HEK293T (cell line): ENCODE results near the gene PSAT1.

Experiments used
- ELF4 ChIP-seq: fragments of 450-650 bp; IDR thresholded peaks from 2 replicates; pipeline ENCODE4 v1.6.1; 2017; ENCODE audit warnings: antibody characterized with exemption
- SP1 ChIP-seq: fragments of 450-650 bp; IDR thresholded peaks from 2 replicates; pipeline ENCODE4 v1.6.1; 2017

DNA sequence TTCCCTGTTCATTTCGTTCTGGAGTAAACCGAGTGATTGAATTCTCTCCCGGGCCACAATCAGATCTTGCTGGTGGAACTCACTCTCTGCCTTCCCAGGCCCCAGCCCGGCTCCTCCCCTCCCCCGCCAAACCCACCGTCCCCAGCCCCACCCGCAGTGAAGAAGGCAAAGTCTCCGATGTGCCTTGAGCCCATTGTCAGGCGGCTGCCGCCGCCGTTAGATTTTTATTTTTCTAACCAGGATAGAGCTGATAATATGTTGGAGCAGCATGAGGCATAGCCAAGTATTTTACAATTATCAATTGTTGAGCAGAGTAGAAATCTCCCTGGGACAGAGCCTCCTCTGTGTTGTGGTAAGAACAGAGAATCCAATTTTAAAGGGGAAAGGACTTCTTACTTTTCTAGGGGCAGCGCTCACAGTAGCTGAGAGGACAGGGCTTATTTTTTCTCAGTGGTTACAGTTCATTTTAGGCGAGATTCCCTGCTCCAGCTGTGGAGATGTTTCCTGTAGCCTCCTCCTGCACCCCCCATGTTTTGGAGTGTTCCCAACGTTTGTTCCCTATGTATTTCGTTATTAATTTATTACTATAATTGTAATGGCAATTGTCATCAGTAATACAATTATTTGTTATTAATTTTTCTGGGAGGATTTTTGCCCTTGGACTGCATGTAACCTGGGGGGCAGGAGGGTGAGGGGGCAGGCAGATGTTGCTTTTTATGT is 1.3 kb downstream of the PSAT1 start:
- TF ChIP-seq SP1, result no peak
- no peak for TF ChIP-seq ELF4
